Loucy (cell line): ENCODE data around the gene PHACTR1.

Source experiments
- H2AFZ ChIP-seq: fragments of 200-600 bp; sonication (generic); 2 replicates; pipeline ENCODE4 v1.6.0; 2016; ENCODE audit warnings: antibody characterized with exemption, mild to moderate bottlenecking, low read length, moderate library complexity
- H3F3A ChIP-seq: fragments of 200-600 bp; 2 replicates; pipeline ENCODE4 v1.6.0; 2016; ENCODE audit warnings: antibody characterized with exemption, low read depth, mild to moderate bottlenecking
- H3K27me3 ChIP-seq: fragments of 200-600 bp; sonication (generic); 2 replicates; pipeline ENCODE4 v1.6.1; 2014; ENCODE audit warnings: low read length, mild to moderate bottlenecking; ENCODE audit not compliant: insufficient read depth, poor library complexity, severe bottlenecking
- H3K36me3 ChIP-seq: fragments of 200-600 bp; sonication (generic); 2 replicates; pipeline ENCODE4 v1.6.1; 2016; ENCODE audit warnings: low read length; ENCODE audit not compliant: insufficient read depth
- H3K4me1 ChIP-seq: fragments of 200-600 bp; sonication (generic); 2 replicates; pipeline ENCODE4 v1.5.1; 2014; ENCODE audit warnings: low read length, mild to moderate bottlenecking; ENCODE audit not compliant: insufficient read depth, poor library complexity, severe bottlenecking
- H3K4me2 ChIP-seq: fragments of 200-600 bp; sonication (generic); 2 replicates; pipeline ENCODE4 v1.6.0; 2014; ENCODE audit warnings: antibody characterized with exemption, low read length, low read depth, mild to moderate bottlenecking; ENCODE audit not compliant: poor library complexity, severe bottlenecking
- H3K4me3 ChIP-seq: fragments of 200-600 bp; sonication (generic); 2 replicates; pipeline ENCODE4 v1.5.1; 2014; ENCODE audit warnings: low read length, mild to moderate bottlenecking, mixed read lengths; ENCODE audit not compliant: poor library complexity, severe bottlenecking
- H3K79me2 ChIP-seq: fragments of 200-600 bp; sonication (generic); 2 replicates; pipeline ENCODE4 v1.6.1; 2014; ENCODE audit warnings: low read length; ENCODE audit not compliant: insufficient read depth
- H3K9ac ChIP-seq: fragments of 200-600 bp; sonication (generic); 2 replicates; pipeline ENCODE4 v1.6.0; 2014; ENCODE audit warnings: mild to moderate bottlenecking, low read depth, low read length, moderate library complexity; ENCODE audit not compliant: poor library complexity, severe bottlenecking
- H3K9me2 ChIP-seq: fragments of 200-600 bp; sonication (generic); replicated peaks from 2 replicates; pipeline ENCODE4 v1.6.1; 2016; ENCODE audit warnings: low read depth, low read length, mixed read lengths
- H3K9me3 ChIP-seq: fragments of 200-600 bp; sonication (generic); 2 replicates; pipeline ENCODE4 v1.6.1; 2014; ENCODE audit warnings: mild to moderate bottlenecking, antibody characterized with exemption, low read length, low read depth; ENCODE audit not compliant: insufficient read depth
- H4K20me1 ChIP-seq: fragments of 200-600 bp; sonication (generic); 2 replicates; pipeline ENCODE4 v1.6.0; 2014; ENCODE audit warnings: antibody characterized with exemption, low read length, mild to moderate bottlenecking; ENCODE audit not compliant: insufficient read depth, poor library complexity, severe bottlenecking
- CTCF ChIP-seq: fragments of 200-600 bp; sonication (generic); conservative IDR thresholded peaks from 2 replicates; pipeline ENCODE4 v1.5.1; 2014; ENCODE audit warnings: mild to moderate bottlenecking, antibody characterized with exemption, low read length
- EZH2phosphoT487 ChIP-seq: fragments of 200-600 bp; IDR thresholded peaks from 2 replicates; pipeline ENCODE4 v1.6.1; 2018; ENCODE audit warnings: antibody characterized with exemption, mild to moderate bottlenecking, moderate library complexity, borderline replicate concordance

Gene PHACTR1

GRCh38 chr6:13278164-13278563 lies 561.6 kb downstream of the PHACTR1 start:
- Histone ChIP-seq H3K9me2 (no peaks in the 10 kb centered on the region), H3K9ac (no peak overlapping the region), H3F3A (no peaks in the 10 kb centered on the region), H3K4me2 (no peak overlapping the region), H3K9me3 (no peaks in the 10 kb centered on the region), H3K27me3 (no peaks in the 10 kb centered on the region), H3K4me3 (no peak overlapping the region), H3K36me3 (no peaks in the 10 kb centered on the region), H3K4me1 (no peaks in the 10 kb centered on the region), H2AFZ (no peak overlapping the region), H4K20me1 (no peaks in the 10 kb centered on the region), H3K79me2 (no peaks in the 10 kb centered on the region)
- TF ChIP-seq EZH2phosphoT487 (no peak), CTCF (peak; percentile 70)

DNA sequence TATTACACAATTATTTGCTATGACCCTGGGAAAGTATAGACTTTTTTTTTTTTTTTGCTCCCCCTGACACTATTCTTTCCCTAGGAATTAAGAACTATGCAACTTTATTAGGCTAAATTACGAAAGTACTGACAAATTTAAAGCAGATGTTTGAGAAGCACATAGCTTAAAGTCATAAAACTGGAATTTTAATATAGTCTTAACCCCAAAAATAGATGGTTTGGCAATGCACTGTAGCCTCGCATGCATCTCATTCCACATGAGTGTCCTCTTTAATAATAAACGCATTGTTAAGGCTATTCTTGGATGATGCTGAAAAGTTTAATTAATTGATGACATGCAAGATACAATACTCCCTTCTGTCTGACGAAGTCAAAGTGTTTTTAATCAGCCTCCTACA lies 562.4 kb downstream of the PHACTR1 start:
- H3F3A ChIP-seq, result no peaks in the 10 kb centered on the region
- H3K4me1 ChIP-seq, result no peaks in the 10 kb centered on the region
- no peaks in the 10 kb centered on the region for H3K27me3 ChIP-seq
- H3K36me3 ChIP-seq, result no peaks in the 10 kb centered on the region
- no peaks in the 10 kb centered on the region for H3K79me2 ChIP-seq
- H2AFZ ChIP-seq, result no peak overlapping the region
- H3K9ac ChIP-seq, result no peak overlapping the region
- no peaks in the 10 kb centered on the region for H3K9me3 ChIP-seq
- no peaks in the 10 kb centered on the region for H4K20me1 ChIP-seq
- no peak for TF ChIP-seq EZH2phosphoT487
- TF ChIP-seq CTCF, result no peak
- H3K9me2 ChIP-seq, result no peaks in the 10 kb centered on the region
- no peak overlapping the region for H3K4me2 ChIP-seq
- no peak overlapping the region for H3K4me3 ChIP-seq

DNA sequence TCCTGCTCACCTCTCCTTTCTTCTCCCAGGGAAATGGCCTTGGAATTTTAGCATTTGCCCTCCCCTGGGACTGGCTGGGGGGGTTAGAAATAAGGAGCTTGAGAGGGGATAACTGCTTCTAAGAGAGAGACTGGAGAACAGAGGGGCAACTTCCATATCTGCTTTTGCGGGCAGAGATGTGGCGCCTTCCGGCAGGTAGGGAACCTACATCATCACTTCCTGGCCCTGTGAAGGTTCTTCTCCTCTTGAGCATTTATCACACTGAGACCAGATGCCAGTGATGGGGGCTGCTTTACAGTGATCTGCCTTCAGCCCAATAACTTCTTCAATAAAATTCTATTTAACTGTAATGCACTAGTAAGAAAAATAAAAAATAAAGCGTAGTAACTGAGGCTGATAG lies 563.7 kb downstream of the PHACTR1 start:
- peaks cover 5% of the 10 kb centered on the region for H3K4me1 ChIP-seq
- no peaks in the 10 kb centered on the region for H3K36me3 ChIP-seq
- no peaks in the 10 kb centered on the region for H3K79me2 ChIP-seq
- TF ChIP-seq EZH2phosphoT487 (no peak), CTCF (no peak)
- no peaks in the 10 kb centered on the region for H3K9me3 ChIP-seq
- H4K20me1 ChIP-seq, result no peaks in the 10 kb centered on the region
- H3K9me2 ChIP-seq, result no peaks in the 10 kb centered on the region
- no peaks in the 10 kb centered on the region for H3K27me3 ChIP-seq
- H3K4me3 ChIP-seq, result no peak overlapping the region
- no peaks in the 10 kb centered on the region for H3F3A ChIP-seq
- no peak overlapping the region for H2AFZ ChIP-seq
- H3K4me2 ChIP-seq, result no peak overlapping the region
- no peak overlapping the region for H3K9ac ChIP-seq
